HEK293T (cell line): ENCODE measurements around the gene ALDH4A1.

Source experiments
- BHLHE40 ChIP-seq: fragments of 450-650 bp; IDR thresholded peaks from 2 replicates; pipeline ENCODE4 v1.6.1; 2016; ENCODE audit warnings: mild to moderate bottlenecking, moderate library complexity, borderline replicate concordance
- PKNOX1 ChIP-seq: fragments of 450-650 bp; IDR thresholded peaks from 2 replicates; pipeline ENCODE4 v1.6.1; 2016
- SUZ12 ChIP-seq: fragments of 450-650 bp; IDR thresholded peaks from 2 replicates; pipeline ENCODE4 v1.6.1; 2016; ENCODE audit warnings: mild to moderate bottlenecking

GRCh38 chr1:18840145-18840544, 62.2 kb downstream of the ALDH4A1 start:
- no peak for TF ChIP-seq SUZ12
- no peak for TF ChIP-seq PKNOX1
- no peak for TF ChIP-seq BHLHE40
